GM21367 (cell line): Measurements from ENCODE around the gene FAM20A.

Source experiments
- ATAC-seq: cut with Tn5 transposase; IDR thresholded peaks from one replicate; pipeline ENCODE4 v1.9.1; 2021; ENCODE audit not compliant: unreplicated experiment

Gene FAM20A

GRCh38 chr17:68610554-68610953, 9.4 kb upstream of the FAM20A start:
- ATAC-seq = no peak

GRCh38 chr17:68608515-68609130, 7.5 kb upstream of the FAM20A start:
- ATAC-seq = no peak

DNA sequence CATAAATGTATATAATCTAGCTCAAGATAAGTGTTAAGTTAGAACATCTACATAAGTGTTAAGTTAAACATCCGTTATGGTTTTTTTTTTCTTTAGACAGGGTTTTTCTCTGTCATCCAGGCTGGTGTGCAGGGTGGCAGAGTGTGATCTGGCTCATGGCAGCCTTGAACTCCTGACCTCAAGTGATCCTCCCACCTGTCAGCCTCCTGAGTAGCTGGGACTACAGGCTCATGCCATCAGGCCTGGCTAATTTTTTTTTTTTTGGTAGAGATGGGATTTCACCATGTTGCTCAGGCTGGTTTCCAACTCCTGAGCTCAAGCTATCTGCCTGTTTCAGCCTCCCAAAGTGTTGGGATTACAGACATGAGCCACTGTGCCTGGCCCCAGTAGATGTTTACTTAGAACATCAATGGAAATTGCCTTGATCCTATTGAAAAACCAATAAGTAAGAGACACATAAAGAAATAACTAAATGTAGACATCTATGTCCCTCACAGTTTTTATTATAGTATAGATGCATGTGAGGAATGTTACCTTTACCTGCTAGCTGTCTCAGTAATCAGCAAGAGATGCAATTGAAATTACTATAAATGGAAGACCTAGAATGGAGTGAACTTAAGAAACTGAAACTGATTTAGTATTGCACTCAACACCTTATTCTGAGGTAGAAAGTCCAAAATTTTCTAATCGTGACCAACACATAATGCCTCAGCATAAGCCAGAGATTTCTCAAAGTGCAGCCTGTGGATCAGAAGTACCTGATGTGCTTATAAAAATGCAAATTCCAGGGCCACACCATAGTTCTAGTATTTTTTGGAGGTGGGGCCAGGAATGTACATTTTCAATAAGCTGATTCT, 5.5 kb upstream of the FAM20A start:
- ATAC-seq = no peak

DNA sequence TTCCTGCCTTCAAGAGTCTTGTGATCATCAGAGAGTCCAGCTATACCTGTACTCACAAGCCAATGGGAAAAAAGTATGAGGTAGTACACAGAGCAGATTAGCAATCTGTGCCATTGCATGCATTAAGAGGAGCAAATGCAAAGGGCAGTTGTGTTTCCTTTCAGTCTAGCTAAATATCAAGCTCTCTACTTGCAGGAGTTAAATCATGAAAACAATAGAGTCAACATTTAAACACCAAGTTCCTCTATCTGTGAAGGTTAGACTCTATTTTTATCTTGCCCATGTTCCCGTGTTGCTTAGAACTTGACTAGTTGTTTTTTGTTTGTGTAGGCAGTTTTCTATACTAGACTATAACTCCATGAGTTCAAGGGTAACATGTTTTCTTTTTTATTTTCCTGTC, 4.7 kb upstream of the FAM20A start:
- ATAC-seq = no peak

- no peak for ATAC-seq
Measured at GRCh38 chr17:68603656-68604055, 2.5 kb upstream of the FAM20A start.

GRCh38 chr17:68603027-68603426, 1.9 kb upstream of the FAM20A start:
- no peak for ATAC-seq

DNA sequence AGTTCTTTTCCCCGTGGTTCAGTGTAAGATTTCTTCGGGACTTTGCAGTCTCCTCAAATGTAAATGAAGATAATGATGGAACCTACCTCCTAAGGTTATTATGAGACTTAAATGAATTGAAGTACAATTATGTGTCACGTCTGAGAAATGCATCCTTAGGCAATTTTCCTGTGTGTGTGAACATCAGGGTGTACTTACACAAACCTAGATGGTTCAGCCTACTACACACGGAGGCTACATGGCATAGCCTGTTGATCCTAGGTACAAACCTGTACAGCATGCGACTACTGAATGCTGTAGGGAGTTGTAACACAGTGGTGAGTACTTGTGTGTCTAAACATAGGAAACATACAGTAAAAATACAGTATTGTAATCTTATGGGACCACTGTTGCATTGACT, 1.1 kb upstream of the FAM20A start:
- no peak for ATAC-seq

GRCh38 chr17:68601565-68602288, 560 bp upstream of the FAM20A start:
- ATAC-seq = no peak

DNA sequence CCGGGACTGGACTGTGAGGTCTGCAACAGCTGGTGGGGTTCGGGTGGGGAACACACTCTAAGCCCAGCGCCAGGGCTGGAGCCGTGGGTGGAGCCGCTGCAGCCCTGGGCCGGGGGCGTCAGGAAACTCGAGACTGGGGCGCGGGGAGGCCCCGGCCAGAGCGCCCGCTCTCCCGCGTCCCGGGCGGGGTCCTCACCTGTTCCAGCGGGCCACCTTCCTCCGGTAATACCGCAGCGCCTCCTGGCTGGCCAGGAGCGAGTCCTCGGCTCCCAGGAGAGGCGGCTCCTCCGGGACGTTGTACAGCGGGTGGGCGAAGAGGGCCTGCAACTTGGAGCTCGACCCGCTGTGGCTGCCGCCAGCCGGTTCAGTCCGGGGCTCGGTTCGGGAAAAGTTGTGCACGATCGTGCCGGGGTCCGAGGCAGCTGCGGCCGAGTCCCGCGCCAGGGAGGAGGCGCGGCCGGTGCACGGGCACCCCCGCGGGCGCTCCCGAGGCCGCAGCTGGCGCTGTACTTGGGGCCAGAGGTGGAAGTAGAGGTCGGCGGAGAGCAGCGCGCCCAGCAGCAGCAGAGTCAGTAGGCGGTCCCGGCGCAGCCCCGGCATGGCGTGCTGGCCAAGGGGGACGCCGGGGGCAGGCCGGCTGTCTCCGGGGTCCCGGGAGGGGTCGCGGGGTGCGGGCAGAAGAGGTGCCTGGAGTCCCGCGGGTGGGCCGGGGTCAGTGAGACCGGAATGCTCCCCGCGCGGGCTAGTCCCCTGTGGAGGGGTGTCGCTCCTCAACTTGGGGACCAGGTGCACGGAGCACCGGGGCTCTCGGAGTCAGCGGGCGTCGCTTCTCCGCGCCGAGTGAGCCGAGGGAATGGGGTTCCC, 868 bp downstream of the FAM20A start:
- ATAC-seq = no peak

DNA sequence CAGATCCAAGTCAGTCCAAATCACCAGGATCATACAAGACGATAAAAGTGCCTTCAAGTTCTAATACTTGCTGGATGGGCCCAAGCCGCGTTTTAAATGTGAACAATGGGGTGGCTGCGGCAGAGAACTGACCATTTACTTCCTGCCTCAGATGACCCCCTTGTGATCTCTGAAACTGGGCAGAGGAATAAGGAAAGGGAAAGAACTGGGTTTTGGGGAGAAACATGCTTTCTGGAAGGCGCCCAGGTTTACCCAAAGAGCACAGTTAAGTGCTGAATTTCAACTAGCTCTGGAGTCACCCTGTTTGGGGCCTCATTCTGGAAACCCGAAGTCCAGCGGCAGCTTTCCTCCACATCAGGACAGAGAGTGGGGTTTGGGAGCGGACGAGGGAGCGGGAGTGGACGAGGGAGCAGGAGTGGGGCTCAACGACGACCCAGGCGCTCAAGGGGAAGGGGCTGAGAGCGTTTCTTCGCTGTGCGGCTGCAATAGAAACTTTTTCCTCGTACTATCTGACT, 1.6 kb downstream of the FAM20A start:
- ATAC-seq = no peak

- no peak for ATAC-seq
Measured at GRCh38 chr17:68599091-68599490, 2.1 kb downstream of the FAM20A start.

DNA sequence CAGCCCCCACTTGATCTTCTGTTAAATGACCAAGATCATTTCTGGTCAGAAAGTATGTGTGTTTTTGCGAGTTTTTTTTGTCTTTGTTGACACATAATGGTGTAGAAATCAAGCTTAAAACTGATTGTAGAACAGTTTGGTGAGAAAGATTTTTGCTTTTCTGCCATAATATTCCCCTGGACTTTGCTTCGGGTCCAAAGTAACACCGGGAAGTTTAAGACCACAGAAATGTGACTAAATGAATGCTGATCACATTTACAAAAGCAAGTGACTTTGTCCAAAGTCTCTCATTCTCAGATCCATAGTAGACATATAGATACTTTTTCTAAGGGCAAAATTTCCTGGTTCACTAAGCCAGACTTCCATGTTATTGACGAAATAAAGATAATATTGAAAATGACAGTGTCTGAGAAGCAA, 2.6 kb downstream of the FAM20A start:
- ATAC-seq = no peak

GRCh38 chr17:68598074-68598473, 3.1 kb downstream of the FAM20A start:
- ATAC-seq = no peak

GRCh38 chr17:68596411-68596945, 4.7 kb downstream of the FAM20A start:
- no peak for ATAC-seq

DNA sequence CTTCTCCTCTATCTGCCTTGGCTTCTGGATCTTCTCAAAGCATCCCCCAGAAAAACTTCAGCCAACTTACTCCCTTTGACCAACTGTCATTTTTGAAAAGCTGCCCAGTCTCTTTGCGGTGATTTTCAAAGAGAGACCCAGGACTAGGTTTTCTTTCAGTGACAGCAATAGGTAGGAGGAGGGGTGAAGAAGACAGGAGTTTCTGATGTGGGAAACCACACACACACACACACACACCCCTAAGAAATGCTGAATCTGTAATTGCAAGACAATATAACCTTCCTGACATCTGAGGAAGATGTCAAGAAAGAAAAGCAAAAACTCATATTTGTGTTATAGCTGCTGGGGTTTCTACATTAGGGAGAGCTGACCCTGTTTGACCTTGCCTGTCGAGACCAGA, 5.2 kb downstream of the FAM20A start:
- no peak for ATAC-seq

DNA sequence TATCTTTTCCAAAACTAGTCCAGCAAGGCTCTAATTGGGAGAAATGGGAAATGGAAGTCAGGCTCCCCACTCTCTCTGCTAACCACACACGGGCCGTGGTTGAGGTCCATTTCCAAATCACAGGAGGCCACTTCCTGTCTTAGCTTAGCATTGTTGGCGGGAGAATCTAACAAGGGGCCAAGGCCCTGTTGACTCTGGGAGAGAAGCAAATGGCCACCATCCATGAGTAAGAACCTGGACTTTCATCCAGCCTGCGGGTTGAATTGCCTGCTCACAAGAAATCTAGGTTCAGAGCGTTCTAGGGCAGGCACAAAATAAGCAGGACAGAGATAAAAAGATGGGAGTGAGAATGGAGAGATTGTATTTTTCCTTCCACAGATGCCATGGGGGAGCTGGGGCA, 5.7 kb downstream of the FAM20A start:
- ATAC-seq = no peak

GRCh38 chr17:68594552-68594951, 6.6 kb downstream of the FAM20A start:
- no peak for ATAC-seq

DNA sequence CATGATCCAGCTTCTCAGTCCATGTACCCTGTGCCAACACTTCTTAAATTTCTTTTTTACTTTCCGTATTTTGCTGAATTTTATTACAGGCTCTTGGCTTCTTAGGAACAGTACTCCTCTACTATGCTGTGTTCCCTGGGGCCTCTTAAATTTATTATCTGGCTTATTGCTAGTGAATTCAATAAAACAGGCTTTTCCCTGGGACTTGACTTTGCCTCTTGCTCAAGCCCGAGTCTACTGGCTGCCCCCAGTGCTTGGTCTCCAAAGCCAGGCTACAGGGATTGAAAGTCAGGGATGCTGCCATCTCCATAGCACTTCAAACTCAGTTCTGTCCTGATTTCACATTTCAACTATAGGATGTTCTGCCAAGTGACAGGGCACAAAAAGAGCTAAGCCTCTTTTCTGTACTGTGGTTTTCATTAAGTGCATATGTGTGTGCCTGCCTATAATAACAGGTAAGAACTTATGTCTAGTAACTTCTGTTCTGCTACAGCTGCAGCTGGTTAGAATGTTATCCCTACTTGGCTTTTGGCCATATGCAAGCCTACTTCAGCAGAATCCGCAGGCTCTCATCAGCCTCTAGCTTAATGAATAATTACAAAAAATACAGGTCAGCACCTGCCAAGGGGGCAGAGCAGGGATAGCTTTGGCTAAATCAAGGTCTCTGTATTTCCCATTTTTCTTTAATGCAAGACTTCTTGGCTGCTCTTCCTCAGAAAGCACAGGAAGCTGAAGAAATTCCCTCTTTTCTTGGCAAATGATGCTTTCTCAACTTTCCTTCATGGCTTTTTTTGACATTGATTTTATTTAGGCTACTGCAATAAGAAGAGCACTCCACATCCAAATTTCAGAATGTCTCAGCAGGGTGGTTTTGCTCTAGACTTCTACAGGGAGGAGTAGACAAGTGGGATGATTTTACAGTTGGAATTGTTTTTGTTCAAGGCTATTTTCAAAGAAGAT, 8.2 kb downstream of the FAM20A start:
- no peak for ATAC-seq

GRCh38 chr17:68592009-68592408, 9.2 kb downstream of the FAM20A start:
- ATAC-seq = no peak
